ENCODE results near the gene ERN1. TPM values are rescaled to one million over a fixed set of nuclear protein-coding genes. Genes with fewer than 3 reads are reported as not detected.

ERN1 gene
- polyA plus RNA-seq, 12 donors: 4.1 to 7.2 (median 5.0) TPM; not detected in 1

- DNase-seq: no peak
Observed at GRCh38 chr17:64004903-64005733, 124.8 kb downstream of the ERN1 start.

- DNase-seq: no peak
Observed at GRCh38 chr17:64004218-64004770, 125.7 kb downstream of the ERN1 start.

GRCh38 chr17:64003526-64004121 is 126.3 kb downstream of the ERN1 start:
- no peak for DNase-seq

- DNase-seq: no peak
Observed at GRCh38 chr17:64002658-64003525, 127.1 kb downstream of the ERN1 start.

GRCh38 chr17:64001763-64002529 is 128.0 kb downstream of the ERN1 start:
- no peak for DNase-seq

GRCh38 chr17:64001091-64001579 is 128.8 kb downstream of the ERN1 start:
- no peak for DNase-seq

GRCh38 chr17:63999680-64000531 is 130.0 kb downstream of the ERN1 start:
- no peak for DNase-seq

- no peak for DNase-seq
Observed at GRCh38 chr17:63998721-63999679, 130.9 kb downstream of the ERN1 start.

- no peak for DNase-seq
Observed at GRCh38 chr17:63998050-63998720, 131.8 kb downstream of the ERN1 start, which contains the start of gene PRR29. Gene PRR29, plus strand, starts transcription at chr17:63998351. Its CDS starts 14 bp downstream, at chr17:63998365.

GRCh38 chr17:63997341-63998048 is 132.4 kb downstream of the ERN1 start:
- no peak for DNase-seq

- DNase-seq: no peak
Observed at GRCh38 chr17:63996430-63997182, 133.3 kb downstream of the ERN1 start.

- no peak for DNase-seq
Observed at GRCh38 chr17:63995626-63996025, 134.3 kb downstream of the ERN1 start.

- DNase-seq: no peak
Observed at GRCh38 chr17:63993368-63993985, 136.5 kb downstream of the ERN1 start.

- no peak for DNase-seq
Observed at GRCh38 chr17:63991611-63992010, 138.3 kb downstream of the ERN1 start.

GRCh38 chr17:63989622-63990345 is 140.2 kb downstream of the ERN1 start:
- DNase-seq: no peak

All from muscle of arm (tissue), 12 donors.